ENCODE results near the gene ME3.
"Not testable (repeated sequence)": the region's sequence is repeated elsewhere in the genome, so short reads cannot be mapped to it uniquely, and the experiment has no call there.

DNA sequence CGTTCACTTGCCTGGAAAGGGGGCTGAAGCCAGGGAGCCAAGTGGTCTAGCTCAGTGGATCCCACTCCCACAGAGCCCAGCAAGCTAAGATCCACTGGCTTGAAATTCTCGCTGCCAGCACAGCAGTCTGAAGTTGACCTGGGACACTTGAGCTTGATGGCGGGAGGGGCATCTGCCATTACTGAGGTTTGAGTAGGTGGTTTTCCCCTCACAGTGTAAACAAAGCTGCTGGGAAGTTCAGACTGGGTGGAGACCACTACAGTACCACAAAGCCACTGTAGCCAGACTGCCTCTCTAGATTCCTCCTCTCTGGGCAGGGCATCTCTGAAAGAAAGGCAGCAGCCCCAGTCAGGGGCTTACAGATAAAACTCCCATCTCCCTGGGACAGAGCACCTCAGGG, 131.1 kb downstream of the ME3 start:
- TF ChIP-seq ZNF274 (IDR thresholded peaks at IDR 0.05; ENCODE audit: low read depth, low read length); YY1 (IDR thresholded peaks at IDR 0.05; ENCODE audit: insufficient read depth, insufficient read length): not testable (repeated sequence)
